COLO668 (cell line): Measurements from ENCODE around the gene HIPK2.
"Not testable (repeated sequence)": the region's sequence is repeated elsewhere in the genome, so short reads cannot be mapped to it uniquely, and the experiment has no call there.

Source experiments
- DNase-seq: peaks from one replicate; lab custom pipeline; 2025; ENCODE audit not compliant: unreplicated experiment; lab: John Stamatoyannopoulos, UW

The HIPK2 gene

GRCh38 chr7:139635526-139636302, 142.1 kb downstream of the HIPK2 start:
- DNase-seq = no peak

- DNase-seq = no peak
These were observed 143.7 kb downstream of the HIPK2 start for GRCh38 chr7:139634087-139634486.

GRCh38 chr7:139631520-139632031, 146.2 kb downstream of the HIPK2 start:
- no peak for DNase-seq

DNA sequence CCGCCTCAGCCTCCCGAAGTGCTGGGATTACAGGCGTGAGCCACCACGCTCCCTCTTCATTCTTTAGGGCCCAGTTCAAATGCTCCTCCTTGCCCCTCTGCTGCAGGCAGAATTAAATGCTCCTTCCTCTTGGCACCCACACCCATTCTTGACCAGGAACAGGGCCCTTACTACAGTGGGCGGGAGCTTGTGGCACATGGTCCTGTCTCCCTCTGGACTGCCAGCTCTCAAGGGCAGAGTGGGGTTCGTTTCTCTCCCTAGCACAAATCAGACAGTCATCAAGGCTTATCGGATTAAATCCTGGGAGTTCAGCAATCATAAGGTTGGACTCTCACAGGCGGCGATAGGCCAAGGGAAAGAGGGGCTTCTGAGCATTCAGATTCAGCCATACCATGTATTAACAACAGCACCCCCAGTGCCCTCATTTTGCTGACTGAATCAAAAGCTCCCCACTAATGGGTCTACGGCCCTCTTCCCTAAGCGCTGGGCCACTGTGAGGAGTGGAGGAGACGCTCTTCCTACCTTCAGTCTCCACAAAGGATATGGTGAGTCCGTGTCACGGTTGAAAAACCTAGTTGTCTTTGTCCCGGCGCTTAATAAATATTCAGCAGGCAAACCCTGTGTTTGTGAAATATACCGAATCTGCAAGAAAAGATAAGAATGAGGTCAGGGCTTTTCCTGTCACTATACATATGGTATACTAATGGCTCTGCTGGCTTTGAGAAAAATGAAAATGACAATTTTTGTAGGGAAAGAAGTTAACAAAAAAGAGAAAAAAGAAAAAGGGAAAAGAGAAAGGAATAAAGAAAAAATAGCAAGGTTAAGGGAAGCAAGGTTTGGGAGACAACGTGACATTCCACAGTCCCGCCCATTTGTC, 146.9 kb downstream of the HIPK2 start:
- no peak for DNase-seq

DNA sequence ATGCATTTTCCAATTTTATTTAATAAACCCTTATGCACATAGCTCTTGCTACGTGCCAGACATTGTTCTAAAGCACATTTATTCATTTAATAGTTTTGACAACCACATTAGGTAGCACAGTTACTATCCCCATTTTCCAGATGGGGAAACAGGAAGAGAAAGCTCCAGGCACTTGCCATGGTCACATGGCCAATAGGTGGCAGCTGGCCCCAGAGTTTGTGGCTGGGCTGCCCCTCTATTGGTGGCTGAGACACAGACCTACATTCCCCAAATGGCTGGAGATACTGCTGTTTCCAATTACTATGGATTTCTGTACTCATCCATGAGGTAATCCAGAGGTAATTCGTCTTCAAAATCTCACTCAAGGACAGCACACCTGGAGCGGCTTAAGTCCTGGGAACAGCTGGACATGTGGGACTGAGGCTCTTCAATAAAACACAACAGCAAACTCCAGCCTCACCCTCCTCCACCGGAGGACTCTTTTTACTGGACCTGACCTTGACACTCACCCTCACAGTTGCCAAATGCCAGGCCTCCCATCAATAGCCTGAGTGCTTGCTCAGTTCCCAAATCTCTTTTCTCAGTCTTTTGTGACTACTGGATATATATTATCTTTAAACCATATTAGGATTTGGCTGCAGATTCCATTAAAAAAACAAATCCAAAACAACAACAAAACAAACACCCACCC, 148.3 kb downstream of the HIPK2 start:
- peak; percentile 11 for DNase-seq

- DNase-seq = no peak
These were observed 150.0 kb downstream of the HIPK2 start for GRCh38 chr7:139627831-139628230.

GRCh38 chr7:139626817-139627216, 151.0 kb downstream of the HIPK2 start:
- DNase-seq = no peak

GRCh38 chr7:139623518-139623917, 154.3 kb downstream of the HIPK2 start:
- DNase-seq = no peak

DNA sequence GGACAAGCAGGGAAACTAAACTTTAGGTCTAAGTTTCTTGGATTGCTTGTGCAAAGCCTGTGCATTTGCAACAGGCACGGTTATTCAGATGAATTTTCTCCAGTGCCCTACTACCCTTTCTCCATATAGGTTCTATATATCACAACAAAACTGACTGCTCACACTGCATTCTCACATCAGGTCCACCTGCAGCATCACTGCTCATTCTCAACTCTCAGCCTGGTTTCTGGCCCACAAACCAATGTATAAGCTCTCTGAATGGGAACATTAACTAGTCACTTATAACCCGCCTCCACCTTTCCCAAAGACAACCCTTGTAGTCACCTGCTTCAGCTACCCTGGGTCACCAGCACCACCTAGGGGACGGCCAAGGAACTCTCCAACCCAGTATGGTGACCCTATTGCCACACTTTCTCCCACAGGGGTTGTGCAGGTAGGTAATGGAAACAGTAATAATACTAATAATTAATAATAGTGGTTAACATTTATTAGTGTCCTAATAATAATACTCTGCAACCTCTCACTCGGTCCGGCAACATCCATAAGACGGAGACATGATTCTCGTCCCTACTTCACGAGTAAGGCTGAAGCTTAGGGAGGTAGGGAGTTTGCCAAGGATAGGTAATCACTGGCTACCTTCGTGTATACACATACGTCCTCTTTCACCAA, 157.0 kb downstream of the HIPK2 start:
- peak; percentile 63 for DNase-seq

DNA sequence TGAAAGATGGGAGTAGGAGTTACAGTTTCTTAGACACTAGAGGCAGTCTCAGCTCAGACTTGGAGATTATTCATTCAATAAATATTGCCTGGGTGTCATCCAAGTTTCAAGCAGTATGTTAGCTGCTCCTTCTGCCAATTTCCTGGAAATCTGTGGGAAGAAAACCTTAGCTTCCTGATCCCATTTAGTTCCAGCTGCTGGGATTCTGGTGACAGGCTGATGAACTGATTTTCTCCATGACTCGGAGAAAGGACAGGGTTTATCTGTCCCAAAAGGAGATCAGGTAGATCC, 158.5 kb downstream of the HIPK2 start:
- no peak for DNase-seq

DNA sequence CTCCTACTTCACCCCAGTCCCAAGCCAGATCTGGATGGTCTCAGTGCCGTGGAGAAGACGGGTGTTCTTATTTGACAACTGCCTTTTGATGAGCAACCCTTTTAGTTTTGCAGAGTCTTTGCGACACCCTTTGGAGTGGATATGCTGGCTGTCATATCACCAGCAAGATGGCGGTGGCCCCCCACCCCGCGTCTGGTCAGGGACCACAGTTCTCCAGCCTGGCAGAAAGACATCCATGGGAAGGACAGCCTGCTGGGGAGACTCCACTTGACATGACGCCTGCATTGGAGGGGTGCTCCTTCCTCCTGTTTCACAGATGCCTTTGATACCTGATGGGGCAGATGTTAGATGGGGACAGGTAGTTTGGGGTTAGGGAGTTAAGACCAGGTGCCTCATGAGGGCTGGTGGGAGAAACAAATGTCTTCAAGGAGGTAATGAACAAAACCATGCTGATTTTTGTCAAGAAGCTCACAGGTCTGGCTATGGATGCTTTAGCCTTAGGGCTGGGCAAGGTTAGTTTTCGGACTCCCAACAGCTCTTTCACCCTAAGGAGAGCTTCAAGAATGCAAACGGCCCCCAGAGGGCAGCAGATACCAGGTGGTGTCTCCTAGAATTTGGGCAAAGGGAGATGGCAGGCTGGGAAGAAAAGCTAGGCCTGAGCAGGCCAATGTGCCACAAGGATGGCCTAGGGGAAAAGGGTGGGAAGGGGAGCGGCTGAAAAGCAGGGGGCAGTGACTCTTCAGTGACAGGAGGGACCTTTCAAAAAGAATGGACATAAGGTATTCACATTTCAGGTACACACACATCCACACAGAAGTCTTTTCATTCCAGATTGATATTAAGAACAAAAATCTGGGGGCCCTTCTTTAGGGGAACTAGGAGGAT, 159.1 kb downstream of the HIPK2 start:
- peak; percentile 40 for DNase-seq

GRCh38 chr7:139617074-139617473, 160.7 kb downstream of the HIPK2 start:
- DNase-seq = no peak

- DNase-seq = no peak
These were observed 162.9 kb downstream of the HIPK2 start for GRCh38 chr7:139614886-139615285.

DNA sequence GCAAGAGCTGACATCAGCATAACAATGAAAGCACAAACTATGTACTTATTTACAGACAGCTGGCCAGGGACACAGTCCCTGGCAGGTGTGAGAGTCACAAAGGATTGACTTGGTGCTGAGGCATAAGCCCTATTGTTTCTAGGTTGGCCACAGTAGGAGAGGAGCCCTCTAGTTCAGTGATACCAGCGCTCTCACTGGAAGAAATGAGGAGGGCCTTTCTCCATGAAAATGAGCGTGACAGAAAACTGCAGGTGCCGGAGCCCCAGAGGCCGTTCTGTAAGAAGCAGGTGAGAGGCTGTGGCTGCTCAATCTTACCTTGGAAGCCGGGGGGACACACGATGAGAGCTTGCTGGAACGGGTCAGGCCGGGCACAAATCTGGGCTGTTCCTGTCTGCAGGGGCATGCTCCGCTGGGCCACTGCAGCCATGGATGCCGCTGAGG, 163.8 kb downstream of the HIPK2 start:
- DNase-seq = peak; percentile 77

- not testable (repeated sequence) for DNase-seq
These were observed 166.2 kb downstream of the HIPK2 start for GRCh38 chr7:139611556-139611955.

GRCh38 chr7:139610595-139610994, 167.2 kb downstream of the HIPK2 start:
- no peak for DNase-seq

DNA sequence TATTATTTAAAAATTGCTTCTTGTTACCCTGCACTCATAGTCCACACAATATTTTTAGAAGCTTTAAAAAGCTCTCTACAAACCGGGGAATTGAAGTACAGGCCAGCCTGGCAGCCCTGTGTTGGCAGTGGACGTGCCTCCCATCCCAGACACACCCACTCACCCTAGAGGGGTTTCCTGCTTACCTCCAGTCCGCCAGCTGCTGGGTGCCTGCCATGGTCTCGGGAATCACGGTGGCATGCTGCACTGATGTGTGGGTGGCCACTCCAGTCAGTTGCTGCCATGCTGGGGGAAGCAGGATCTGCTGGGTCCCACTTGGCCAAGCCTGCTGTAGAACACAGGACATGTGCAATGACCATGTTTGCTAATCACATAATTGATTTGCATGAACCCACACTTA, 173.9 kb downstream of the HIPK2 start:
- DNase-seq = no peak

DNA sequence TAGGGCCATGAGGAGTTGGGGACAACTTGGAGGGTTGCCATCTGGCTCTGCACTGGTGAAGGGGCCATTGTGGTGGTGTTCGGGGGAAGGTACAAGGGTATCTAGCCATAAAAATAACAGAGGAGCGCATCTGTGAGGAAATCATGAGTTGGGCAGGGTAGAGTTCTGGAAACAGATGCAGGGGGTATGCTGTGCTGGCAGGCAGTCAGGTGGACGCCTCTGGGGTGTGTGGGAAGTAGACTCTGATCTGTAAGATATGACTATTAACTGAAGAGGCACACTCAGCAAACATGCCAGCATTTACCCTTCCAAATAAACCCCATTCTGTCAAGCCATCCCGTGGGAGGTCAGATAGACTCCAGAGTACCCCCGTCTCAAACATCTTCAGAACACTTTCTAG, 174.5 kb downstream of the HIPK2 start:
- DNase-seq = no peak

DNA sequence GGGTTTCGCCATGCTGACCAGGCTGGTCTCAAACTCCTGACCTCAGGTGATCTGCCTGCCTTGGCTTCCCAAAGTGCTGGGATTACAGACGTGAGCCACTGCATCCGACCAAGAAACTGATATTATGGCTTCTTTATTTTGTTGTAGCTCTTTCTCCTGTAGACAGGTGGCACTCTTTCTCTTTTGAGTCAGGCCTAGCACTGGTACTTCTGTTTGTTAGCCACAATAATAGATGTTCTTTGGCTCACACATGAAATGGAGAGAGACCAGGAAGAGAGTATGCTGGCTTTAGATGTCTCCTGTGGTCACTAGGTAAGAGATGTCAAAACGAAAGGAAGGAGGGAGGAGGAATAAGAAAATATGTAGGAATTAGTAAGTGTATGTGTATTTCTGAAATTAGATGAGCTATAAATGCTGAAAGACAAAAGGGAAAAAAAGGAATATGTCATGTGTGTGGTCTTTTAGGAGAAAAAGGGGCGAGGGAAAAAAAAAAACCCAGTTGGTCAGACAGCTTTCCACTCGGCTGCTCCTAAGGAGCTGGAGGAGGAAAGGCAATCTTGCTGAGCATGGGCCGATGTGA, 175.6 kb downstream of the HIPK2 start:
- DNase-seq = no peak

DNA sequence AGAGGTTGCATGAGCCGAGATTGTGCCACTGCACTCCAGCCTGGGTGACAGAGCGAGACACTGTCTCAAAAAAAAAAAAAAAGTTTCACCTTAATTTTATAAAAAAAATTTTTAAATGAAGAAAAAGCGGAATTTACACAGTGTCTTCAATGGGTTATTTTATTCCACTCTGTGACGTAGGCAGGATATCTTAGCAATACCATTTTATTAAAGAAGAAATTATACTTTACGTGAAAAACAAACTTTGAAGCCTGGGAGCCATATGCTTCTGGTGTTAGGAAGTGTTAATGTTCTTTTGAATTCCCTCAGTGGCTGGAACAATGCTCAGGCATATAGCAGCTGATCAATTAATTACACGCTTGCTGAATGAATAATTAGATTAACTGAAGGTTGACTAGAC, 176.6 kb downstream of the HIPK2 start:
- DNase-seq = no peak
